IPS-18c (cell line): Measurements from ENCODE around the gene CHST8.
A peak's percentile ranks its signal among the peaks of the same experiment; 100 is the strongest.
"Not testable (repeated sequence)": the region's sequence is repeated elsewhere in the genome, so short reads cannot be mapped to it uniquely, and the experiment has no call there.

Source experiments
- H3K4me3 ChIP-seq: 2 replicates; pipeline ENCODE4 v1.7.0; 2013; ENCODE audit warnings: low read depth, mild to moderate bottlenecking, low read length, moderate library complexity; ENCODE audit not compliant: insufficient read depth
- H3K9me3 ChIP-seq: one replicate; pipeline ENCODE4 v1.6.1; 2013; ENCODE audit warnings: mild to moderate bottlenecking, low read length, moderate library complexity; ENCODE audit not compliant: control insufficient read depth, insufficient read depth

CHST8 gene, protein sequence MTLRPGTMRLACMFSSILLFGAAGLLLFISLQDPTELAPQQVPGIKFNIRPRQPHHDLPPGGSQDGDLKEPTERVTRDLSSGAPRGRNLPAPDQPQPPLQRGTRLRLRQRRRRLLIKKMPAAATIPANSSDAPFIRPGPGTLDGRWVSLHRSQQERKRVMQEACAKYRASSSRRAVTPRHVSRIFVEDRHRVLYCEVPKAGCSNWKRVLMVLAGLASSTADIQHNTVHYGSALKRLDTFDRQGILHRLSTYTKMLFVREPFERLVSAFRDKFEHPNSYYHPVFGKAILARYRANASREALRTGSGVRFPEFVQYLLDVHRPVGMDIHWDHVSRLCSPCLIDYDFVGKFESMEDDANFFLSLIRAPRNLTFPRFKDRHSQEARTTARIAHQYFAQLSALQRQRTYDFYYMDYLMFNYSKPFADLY

DNA sequence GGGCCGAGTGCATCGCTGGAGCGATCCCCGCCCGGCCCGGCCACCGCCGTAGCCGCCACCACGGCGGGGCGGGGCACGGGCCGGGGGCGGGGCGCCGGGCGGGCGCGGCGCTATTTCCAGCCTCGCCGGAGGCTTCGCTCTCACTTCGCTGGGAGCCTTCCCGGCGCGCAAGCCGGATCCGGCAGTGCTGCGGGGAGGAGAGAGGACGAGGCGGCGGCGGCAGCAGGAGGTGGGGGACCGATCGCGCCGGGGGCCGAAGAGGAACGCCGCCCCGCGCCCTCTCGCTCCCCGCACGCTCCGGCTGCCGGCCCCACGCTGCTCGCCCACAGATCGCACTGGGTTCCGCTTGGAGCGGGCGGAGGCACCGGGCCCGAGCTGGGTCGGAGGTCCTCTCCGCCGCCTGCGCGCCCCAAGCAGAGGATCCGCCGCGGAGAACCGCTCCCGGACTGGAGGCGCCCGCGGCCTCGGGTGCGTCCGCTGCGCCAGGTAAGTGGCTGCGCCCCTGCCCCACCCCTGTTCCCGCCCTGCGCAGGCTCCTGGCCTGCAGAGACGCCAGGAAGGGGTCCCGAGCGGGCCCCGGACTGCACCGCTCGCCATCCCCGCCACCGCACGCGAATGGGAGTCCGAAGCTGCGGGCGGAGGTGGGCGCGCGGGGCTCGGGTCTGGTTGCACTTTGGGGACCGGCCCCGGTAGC lies at the start of gene CHST8:
TSS of gene CHST8 (plus strand) at position 143 of the 694 bp plus-strand sequence. CDS start 67,309 bp downstream, outside the sequence.
- Histone ChIP-seq H3K9me3 (no peaks in the 10 kb centered on the region), H3K4me3 (peak within 1 kb of the TSS; percentile 78)

DNA sequence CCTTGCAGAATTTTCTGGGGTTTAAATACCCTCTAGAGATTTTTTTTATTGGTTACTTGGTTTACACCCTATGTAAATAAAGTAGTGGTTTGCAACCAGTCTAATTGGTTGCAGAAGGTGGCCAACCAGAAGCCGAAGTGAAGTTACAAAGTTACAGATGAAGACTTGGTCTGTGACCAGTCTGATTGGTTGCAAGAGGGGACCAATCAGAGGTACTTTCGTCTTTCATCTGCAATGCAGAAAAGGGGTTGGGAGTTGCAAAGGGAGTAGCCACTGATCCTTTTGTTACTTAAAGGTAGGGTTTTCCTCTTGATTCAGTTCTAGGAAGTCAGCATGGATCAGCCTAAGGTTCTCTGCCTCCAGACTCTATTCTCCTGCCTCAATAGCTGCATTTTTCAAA lies 48.8 kb upstream of the CHST8 start:
- H3K4me3 ChIP-seq = no peak overlapping the region
- H3K9me3 ChIP-seq = no peaks in the 10 kb centered on the region

DNA sequence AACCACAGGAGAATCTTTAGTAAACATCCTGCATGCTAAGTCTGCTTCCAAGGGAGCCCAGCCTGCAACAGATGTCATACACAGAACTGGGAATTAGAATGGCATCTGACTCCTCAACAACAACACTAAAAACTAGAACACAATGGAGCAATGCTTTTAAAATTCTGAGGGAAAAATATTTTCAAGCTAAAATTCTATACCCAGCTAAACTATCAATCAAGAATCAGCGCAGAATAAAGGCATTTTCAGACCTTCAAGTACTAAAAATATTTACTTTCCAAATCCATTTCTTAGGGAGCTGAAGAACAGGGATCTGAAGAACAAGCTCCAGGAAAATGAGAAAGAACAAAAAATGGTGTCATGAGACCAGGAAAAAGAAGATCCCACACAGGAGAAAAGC lies 46.9 kb upstream of the CHST8 start:
- H3K9me3 ChIP-seq = no peaks in the 10 kb centered on the region
- no peak overlapping the region for H3K4me3 ChIP-seq

DNA sequence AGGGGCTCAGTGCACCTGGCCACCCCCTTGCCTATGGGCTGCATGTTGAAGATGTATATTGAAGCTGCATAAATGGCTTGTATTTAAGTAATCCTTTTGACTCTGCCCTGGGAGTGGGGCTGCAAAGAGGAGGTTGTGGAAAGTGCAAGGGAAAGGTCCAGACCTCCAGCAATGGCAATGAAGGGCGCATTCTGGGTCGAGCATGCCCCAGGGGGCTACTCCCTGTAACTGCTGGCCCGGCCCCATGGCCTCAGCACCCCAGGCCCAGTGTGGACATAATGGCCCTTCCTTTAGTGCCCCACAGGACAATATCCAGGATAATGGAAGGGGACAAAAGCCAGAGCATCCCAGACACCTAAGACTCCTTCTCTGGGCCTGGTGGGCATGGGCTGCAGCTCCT lies 43.1 kb upstream of the CHST8 start:
- Histone ChIP-seq H3K9me3 (no peaks in the 10 kb centered on the region), H3K4me3 (no peak overlapping the region)

DNA sequence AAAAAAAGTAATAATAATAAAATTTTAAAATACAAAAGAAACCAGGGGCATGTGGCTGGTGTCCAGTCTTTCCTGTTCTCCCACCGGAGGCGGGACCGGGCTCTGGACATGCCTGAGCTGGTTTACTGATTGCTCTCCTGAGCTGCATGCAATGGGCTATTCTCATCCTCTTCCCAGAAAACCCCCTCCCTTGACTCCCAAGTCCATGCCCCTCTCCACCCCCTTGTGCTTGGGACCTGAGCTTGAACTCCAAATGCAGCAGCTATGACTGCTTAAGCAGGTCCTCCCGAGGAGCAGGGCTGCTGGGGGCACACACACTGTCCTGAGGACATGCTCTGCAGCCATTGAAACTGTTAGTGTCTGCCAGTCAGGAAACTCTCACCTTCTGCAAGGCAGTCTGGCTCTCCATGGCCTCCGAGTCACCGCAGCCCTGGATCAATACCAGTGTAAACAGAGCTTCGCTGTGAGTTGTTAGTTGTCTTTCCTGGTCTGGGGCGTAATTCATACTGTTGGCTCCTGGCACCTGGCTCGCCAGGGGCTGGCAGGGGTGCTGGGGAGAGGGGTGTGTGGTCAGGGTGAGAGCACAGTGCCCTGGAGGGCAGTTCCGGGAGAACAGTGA lies 41.6 kb upstream of the CHST8 start:
- Histone ChIP-seq H3K4me3 (no peak overlapping the region), H3K9me3 (no peaks in the 10 kb centered on the region)

DNA sequence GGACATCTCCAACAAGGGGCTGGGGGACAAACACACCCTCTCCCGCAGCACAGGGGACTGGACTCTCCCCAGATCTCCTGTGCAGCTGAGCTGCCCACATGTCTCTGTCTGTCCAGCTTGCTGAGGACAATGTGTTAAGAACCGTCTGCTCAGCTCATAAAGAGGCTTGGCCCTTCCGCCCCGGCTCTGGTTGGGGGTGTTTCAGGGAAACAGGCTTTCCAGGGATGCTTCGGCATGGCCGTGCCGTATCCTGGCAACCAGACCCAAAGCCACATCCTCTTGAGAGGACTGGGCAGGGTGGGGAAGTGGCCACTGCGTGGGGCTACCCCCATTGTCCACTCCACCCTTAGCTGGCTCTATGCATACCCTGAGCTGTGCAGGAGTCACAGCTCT lies 41.1 kb upstream of the CHST8 start:
- no peak overlapping the region for H3K4me3 ChIP-seq
- H3K9me3 ChIP-seq = no peaks in the 10 kb centered on the region

DNA sequence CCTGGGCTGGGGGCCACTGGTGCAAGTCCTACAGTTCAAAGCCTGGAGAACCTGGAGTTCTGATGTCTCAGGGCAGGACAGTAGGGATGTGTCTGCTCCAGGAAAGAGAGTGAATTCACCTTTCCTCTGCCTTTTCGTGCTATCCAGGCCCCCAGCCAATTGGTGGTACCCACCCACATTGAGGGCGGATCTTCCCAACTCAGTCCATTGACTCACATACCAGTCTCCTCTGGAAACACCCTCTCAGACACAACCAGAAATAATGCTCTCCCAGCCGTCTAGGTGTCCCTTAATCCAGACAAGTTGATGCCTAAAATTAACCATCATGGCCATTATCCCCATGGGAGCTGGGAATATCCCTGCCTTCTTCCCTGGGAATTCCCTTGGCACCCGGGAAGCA lies 38.8 kb upstream of the CHST8 start:
- Histone ChIP-seq H3K4me3 (no peak overlapping the region), H3K9me3 (no peaks in the 10 kb centered on the region)

DNA sequence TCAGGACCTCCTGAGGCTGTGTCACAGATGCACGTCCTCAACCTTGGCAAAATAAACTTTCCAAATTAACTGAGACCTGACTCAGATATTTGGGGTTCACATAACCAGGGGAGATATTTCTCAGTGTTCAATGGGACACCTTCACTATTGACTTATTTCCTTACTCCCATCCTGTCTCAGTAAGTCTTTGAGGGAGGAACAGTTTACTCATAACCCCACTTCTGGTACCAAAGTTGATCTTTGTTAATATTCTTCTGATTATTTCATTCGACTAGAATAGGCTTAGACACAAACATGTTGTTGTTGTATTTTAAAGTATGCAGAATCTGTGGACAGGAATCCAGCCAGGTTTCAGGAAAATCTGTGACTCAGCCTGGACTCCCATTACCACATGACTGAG lies 34.6 kb upstream of the CHST8 start:
- Histone ChIP-seq H3K4me3 (no peak overlapping the region), H3K9me3 (peaks cover 2% of the 10 kb centered on the region)

DNA sequence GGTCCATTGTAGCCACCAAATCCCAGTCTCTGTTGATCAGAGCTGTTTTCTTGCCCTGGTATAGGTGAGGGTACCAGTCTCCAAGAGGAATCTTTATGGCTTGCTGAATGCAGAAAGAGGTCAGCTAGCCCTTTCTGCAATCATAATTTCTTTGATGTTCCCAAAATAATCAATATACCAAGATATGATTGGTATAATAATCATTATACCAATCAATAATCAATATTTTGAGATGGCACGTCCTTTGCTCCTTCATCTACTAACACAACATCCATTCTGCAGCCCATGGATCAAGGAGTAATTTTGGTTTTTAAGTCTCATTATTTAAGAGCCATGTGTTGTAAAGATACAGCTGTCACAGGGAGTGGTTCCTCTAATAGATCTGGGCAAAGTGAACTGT lies 31.5 kb upstream of the CHST8 start:
- H3K9me3 ChIP-seq = peaks cover 2% of the 10 kb centered on the region

DNA sequence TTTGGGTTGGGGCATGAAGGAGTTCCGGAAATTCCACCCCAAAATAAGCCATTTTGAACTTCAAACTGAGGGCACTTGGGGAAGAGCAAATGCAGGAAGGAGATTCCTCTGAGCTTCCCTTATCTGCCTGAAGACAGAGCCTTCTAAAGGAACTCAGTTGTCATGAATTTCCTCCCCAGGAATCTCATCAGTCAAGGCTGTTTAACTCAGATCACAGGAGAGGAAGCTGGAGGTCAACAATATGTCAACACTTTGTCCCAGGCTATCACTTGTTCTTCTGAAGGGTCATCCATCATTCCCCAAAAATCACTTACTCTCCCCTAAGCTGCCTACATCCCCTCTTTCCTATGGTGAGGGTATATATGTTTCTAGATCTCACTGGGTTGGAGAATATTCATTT lies 26.0 kb upstream of the CHST8 start:
- Histone ChIP-seq H3K4me3 (no peak overlapping the region), H3K9me3 (no peaks in the 10 kb centered on the region)

More for the DNA sequence above, 31.5 kb upstream of the CHST8 start:
- H3K4me3 ChIP-seq = no peak overlapping the region

DNA sequence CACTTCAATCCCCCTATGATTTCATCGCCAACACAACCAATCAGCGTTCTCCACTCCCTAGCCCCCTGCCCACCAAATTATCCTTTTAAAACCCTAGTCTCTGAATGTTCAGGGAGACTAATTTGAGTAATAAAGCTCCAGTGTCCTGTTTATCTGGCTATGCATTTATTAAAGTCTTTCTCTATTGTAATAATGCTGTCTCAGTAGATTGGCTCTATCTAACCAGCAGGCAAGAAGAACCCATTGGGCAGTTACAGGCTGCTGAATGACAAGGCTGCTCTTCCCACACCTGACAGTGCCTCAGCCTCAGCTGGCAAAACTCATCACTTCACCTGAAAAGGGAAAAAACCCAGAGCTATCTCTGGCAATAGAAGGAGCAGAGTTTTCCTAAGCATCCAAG lies 20.2 kb upstream of the CHST8 start:
- no peak overlapping the region for H3K4me3 ChIP-seq
- peaks cover 2% of the 10 kb centered on the region for H3K9me3 ChIP-seq

DNA sequence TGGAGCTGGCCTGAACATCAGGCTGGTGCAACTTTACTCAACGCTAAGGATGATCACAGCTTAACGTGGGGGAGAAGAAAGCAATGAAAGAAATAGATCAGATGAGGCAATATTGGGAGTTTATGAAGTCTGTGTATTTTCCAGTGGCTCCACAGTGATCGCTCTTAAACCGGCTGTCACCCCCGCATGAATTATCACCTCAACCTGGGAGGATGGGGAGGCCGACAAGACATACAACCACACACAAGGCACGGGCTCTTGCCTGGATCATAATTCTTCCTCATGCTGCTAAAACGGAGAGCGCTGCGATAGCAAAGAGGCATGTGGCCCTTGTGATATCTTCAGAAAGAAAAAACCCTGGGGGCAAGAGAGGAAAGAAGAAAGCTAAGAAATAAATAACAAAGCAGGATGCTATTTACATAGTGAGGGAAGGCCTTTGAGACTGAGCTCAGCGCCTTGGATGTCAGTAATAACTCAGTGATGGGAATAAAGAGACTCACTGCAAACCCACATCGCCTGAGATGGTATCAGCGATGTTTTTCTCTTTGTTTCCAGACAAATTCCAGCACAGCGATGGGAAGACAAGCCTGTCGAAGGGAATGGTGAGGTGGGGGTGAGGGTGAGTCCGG lies 19.1 kb upstream of the CHST8 start:
- peaks cover 2% of the 10 kb centered on the region for H3K9me3 ChIP-seq
- no peak overlapping the region for H3K4me3 ChIP-seq

DNA sequence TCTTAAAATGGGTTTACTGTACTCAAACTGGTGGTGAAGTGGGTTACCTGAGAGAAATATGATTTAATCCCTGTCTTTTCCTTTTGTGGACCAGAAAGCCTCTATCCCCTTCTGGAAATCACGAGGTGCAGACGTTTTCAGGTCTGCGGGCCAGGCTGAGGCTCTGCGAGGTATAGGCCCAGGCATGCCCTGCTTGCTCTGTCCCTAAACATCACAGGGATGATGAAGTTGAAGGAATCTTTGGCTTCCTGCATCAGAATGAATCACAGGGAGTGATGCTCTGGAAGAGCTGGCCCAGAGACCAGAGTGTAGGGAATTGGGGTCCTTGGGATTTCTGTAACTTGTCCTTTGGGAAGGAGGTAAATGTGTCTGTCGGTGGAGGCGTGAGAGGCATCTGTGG lies 18.4 kb upstream of the CHST8 start:
- Histone ChIP-seq H3K9me3 (peaks cover 2% of the 10 kb centered on the region), H3K4me3 (no peak overlapping the region)

DNA sequence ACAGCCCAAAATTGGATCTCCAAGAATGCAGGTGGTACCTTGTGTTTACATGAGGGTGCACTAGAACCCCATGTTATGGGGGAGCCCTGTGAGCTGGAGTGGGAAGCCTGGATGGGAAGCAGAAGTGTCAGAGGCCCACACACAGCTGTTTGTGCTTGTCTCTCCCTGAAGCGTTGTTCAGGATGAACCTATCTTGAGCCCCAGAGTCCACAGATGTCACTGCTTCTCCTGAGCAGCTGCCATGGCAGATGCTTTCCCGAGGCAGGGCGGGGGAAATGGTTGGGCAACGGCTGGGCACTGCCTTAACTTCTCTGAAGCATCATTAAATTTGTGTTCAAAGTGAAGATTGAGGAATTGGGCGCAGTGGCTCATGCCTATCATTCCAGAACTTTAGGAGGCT lies 17.1 kb upstream of the CHST8 start:
- H3K4me3 ChIP-seq = no peak overlapping the region

DNA sequence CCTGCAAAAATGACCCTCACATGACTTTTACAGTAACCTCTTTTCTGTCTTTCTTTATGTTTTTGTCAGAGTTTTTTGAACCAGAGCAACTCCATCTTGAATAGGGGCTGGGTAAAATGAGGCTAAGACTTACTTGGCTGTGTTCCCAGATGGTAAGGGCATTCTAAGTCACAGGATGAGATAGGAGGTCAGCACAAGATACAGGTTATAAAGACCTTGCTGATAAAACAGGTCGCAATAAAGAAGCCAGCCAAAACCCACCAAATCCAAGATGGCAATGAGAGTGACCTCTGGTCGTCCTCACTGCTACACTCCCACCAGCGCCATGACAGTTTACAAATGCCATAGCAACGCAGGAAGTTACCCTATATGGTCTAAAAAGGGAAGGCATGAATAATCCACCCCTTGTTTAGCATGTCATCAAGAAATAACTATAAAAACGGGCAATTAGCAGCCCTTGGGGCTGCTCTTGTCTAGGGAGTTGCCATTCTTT lies 15.9 kb upstream of the CHST8 start:
- H3K4me3 ChIP-seq, H3K9me3 ChIP-seq: not testable (repeated sequence)

More for the DNA sequence above, 17.1 kb upstream of the CHST8 start:
- H3K9me3 ChIP-seq = peaks cover 2% of the 10 kb centered on the region

DNA sequence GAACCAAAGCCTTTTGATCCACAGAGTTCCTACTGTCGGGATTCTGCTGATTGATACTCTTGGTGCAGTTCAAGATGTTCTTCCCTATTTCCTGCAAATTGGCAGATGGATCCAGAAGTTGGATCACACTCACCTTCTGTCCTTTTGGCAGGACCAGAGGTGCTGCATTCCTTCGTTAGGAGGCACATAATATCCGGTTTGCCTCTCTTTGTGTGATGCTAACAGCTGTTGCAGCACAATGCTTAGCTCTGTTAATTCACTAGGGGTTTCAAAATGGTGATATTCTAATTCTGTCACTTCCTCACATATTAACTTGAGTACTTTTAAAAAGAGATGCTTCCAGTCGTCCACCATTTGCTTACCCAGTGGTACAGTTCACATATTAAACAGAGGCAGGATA lies 15.2 kb upstream of the CHST8 start:
- H3K9me3 ChIP-seq = peaks cover 2% of the 10 kb centered on the region
- no peak overlapping the region for H3K4me3 ChIP-seq

DNA sequence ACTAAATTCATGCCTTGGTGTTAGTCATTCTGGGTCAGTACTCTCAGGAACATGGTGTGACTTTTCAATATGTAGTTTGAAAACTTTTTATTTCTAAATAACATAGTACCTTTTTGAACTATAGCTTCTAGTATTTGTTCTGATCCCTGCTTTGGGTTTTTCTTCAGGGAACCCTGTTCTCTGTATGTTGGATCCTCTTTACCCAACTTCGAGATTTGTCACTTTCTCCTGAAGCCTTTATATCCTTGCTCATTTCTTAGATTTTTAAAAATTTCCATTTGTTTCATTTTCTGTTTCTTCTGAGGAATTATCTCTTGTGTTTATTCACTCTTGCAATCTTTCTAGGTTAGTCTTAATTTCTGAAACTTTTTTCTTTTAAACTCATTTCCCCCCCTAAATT lies 12.4 kb upstream of the CHST8 start:
- H3K4me3 ChIP-seq = no peak overlapping the region
- H3K9me3 ChIP-seq = no peaks in the 10 kb centered on the region
